Measurements from ENCODE around the gene CHST8. TPM values are rescaled to one million over a fixed set of nuclear protein-coding genes. Genes with fewer than 3 reads are reported as not detected.

The CHST8 gene
- total RNA-seq, 1 donor from 2014 or later = 0.96 TPM

DNA sequence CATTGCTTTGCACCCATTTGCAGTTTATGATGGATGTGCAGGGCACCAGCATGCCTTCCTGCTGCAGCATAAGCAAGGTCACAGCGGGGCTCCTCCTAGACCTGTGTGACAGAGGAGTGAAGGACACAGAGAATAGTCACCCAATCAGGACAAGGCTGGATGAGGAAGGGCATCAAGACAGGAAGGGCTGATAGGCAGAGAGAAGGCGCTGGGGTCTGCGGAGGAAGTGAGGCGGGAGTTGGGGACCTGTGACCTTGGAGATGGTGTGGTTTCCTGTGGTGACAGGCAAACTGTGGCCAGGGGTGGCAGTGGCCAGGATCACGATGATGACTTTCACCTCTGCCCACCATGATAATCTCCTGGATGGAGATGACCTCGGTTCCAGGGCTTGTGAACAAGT, 158.5 kb downstream of the CHST8 start:
- Mint-ChIP-seq H3K27ac (ENCODE audit: unreplicated experiment) (no peak overlapping the region), H3K4me1 (peaks cover 14% of the 10 kb centered on the region), H3K4me3 (no peak overlapping the region), H3K9me3 (no peaks in the 10 kb centered on the region), H3K36me3 (ENCODE audit: low read depth) (no peaks in the 10 kb centered on the region), H3K27me3 (ENCODE audit: low read depth) (peaks cover 44% of the 10 kb centered on the region)
- DNase-seq (ENCODE audit: low read depth, low spot score) = no peak
- TF ChIP-seq, protein P1, sequence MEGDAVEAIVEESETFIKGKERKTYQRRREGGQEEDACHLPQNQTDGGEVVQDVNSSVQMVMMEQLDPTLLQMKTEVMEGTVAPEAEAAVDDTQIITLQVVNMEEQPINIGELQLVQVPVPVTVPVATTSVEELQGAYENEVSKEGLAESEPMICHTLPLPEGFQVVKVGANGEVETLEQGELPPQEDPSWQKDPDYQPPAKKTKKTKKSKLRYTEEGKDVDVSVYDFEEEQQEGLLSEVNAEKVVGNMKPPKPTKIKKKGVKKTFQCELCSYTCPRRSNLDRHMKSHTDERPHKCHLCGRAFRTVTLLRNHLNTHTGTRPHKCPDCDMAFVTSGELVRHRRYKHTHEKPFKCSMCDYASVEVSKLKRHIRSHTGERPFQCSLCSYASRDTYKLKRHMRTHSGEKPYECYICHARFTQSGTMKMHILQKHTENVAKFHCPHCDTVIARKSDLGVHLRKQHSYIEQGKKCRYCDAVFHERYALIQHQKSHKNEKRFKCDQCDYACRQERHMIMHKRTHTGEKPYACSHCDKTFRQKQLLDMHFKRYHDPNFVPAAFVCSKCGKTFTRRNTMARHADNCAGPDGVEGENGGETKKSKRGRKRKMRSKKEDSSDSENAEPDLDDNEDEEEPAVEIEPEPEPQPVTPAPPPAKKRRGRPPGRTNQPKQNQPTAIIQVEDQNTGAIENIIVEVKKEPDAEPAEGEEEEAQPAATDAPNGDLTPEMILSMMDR (conservative IDR thresholded peaks at IDR 0.05) = no peak

DNA sequence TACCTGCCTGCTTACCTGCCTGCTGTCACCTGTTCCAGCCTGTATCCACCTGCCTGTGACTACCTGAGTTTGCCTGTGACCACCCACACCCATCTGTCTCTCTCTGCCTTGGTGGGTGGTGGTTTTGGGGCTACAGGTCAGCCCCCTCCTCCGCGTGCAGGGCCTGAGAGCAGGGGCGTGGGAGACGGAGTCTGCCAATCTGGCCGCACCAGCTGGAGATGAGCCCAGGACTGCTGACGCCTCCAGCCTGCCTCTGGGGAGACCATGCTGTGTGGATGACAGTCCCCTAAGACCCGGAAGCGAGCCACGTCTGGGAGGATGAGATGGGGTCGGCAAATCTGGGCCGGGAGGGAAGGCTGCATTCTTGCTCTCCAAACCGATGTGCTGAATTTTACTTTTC, 159.0 kb downstream of the CHST8 start:
- Mint-ChIP-seq H3K27me3 (ENCODE audit: low read depth) (peaks cover 46% of the 10 kb centered on the region), H3K27ac (ENCODE audit: unreplicated experiment) (no peak overlapping the region), H3K4me3 (no peak overlapping the region), H3K9me3 (no peaks in the 10 kb centered on the region), H3K36me3 (ENCODE audit: low read depth) (no peaks in the 10 kb centered on the region), H3K4me1 (peaks cover 14% of the 10 kb centered on the region)
- TF ChIP-seq, protein P1 (conservative IDR thresholded peaks at IDR 0.05) = no peak
- DNase-seq (ENCODE audit: low read depth, low spot score) = no peak

DNA sequence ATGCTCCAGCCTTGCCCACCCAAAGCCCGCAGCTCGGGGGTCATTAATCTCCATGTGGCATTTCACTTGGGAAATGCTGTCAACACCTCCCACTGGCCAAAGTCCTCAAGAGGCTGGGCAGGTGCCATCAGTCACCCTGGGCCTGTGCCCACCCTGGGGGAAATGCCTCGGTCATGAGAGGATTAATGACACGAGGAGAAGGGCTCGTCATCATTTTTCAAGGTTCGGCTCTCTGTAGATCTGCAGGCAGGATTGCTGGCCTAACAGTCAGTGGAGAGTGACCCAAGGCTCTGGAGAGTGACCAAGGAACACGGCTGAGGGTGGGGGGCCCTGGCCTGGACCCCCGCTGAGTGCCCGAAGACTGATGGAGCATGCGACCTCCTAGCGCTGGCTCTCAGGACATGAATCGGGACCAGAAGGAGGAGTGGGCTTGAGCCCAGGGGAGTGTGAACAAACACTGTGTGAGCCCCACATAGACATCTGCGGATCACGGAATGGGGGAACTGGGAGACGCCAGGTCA, 159.7 kb downstream of the CHST8 start:
- TF ChIP-seq, protein P1 (conservative IDR thresholded peaks at IDR 0.05) = no peak
- Mint-ChIP-seq H3K27ac (ENCODE audit: unreplicated experiment) (no peak overlapping the region), H3K4me3 (no peak overlapping the region), H3K4me1 (peaks cover 14% of the 10 kb centered on the region), H3K9me3 (no peaks in the 10 kb centered on the region), H3K36me3 (ENCODE audit: low read depth) (no peaks in the 10 kb centered on the region), H3K27me3 (ENCODE audit: low read depth) (peaks cover 47% of the 10 kb centered on the region)
- DNase-seq (ENCODE audit: low read depth, low spot score) = no peak

DNA sequence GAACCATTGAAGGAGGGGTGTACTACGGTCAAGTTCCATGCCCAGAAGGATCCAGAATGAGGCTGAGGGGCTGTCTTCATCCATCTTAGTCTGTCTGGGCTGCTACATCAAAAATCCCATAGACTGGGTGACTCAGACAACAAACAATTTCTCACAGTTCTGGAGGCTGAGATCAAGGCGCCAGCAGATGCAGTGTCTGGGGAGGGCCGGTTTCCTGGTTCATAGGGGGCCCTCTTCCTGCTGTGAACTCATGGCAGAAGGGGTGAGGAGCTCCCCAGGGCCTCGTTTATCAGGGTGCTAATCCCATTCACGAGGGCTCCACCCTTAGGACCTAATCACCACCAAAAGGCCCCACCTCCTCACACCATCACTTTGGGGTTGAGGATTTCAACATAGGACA, 160.2 kb downstream of the CHST8 start:
- H3K4me3 Mint-ChIP-seq = no peak overlapping the region
- TF ChIP-seq, protein P1 (conservative IDR thresholded peaks at IDR 0.05) = no peak
- H3K27me3 Mint-ChIP-seq (ENCODE audit: low read depth) = peaks cover 47% of the 10 kb centered on the region
- no peak for DNase-seq (ENCODE audit: low read depth, low spot score)
- H3K4me1 Mint-ChIP-seq = peaks cover 14% of the 10 kb centered on the region
- H3K36me3 Mint-ChIP-seq (ENCODE audit: low read depth) = no peaks in the 10 kb centered on the region
- H3K9me3 Mint-ChIP-seq = no peaks in the 10 kb centered on the region
- H3K27ac Mint-ChIP-seq (ENCODE audit: unreplicated experiment) = no peak overlapping the region

GRCh38 chr19:33784432-33784831, 162.7 kb downstream of the CHST8 start:
- peaks cover 12% of the 10 kb centered on the region for H3K4me1 Mint-ChIP-seq
- no peak overlapping the region for H3K4me3 Mint-ChIP-seq
- H3K9me3 Mint-ChIP-seq = no peaks in the 10 kb centered on the region
- no peak overlapping the region for H3K27ac Mint-ChIP-seq (ENCODE audit: unreplicated experiment)
- no peak for DNase-seq (ENCODE audit: low read depth, low spot score)
- H3K36me3 Mint-ChIP-seq (ENCODE audit: low read depth) = no peaks in the 10 kb centered on the region
- H3K27me3 Mint-ChIP-seq (ENCODE audit: low read depth) = peaks cover 37% of the 10 kb centered on the region
- TF ChIP-seq, protein P1 (conservative IDR thresholded peaks at IDR 0.05) = no peak

Data from neural crest cell (in vitro differentiated cells).